HG02943 (cell line): ENCODE measurements around the gene RAVER1.
"Not testable (repeated sequence)": the region's sequence is repeated elsewhere in the genome, so short reads cannot be mapped to it uniquely, and the experiment has no call there.

Experiments
- ATAC-seq: cut with Tn5 transposase; IDR thresholded peaks from one replicate; pipeline ENCODE4 v1.9.1; 2021; ENCODE audit warnings: mild to moderate bottlenecking, low read depth, moderate library complexity; ENCODE audit not compliant: unreplicated experiment

RAVER1 gene

DNA sequence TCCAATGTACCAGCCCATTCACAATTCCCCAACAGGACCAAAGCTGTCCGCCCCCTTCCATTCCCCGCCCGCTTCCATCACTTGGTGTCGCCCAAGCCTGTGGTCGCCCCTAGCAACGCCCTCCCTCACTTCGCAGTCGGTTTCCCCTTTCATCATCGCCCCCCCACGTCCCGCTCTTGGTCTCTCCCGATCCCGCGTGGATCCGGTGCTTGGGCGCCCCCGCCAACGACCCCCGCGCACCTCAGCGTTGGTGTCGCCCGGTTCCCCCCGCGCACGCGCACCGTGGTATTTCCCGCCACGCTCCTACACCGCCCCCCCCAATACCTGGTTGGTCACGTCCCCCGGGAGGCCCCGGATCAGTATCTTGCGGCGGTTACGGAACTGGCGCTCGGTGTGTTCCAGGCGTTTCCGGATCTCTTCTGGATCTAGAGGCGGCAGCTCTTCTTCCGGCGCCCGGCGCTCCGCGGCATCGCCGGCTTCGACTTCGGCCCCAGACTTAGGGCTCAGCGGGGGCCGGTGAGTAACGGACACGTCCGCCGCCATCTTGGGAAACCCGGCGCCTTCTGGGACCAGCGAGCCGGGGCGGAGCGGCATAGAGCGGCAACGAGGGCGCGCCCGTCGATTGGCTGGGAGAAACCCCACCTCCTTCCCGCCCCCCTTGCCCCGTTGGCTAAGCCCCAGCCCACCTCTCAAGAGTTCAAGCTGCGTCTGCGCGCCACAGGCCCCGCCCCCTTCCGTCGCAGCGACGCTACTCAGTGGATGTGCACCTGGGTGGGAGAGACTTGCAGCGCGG lies at the start of gene RAVER1:
RAVER1 (minus strand) TSS at position 565 of the 793 bp plus-strand sequence; CDS start at position 543, 22 bp downstream.
- peak; percentile 75 for ATAC-seq

DNA sequence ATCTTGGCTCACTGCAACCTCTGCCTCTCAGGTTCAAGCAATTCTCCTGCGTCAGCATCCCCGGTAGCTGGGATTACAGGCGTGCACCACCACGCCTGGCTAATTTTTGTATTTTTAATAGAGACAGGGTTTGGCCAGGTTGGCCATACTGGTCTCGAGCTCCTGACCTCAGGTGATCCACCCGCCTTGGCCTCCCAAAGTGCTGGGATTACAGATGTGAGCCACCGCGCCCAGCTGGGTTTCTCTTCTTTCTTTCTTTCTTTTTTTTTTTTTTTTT lies 49.8 kb upstream of the RAVER1 start:
- not testable (repeated sequence) for ATAC-seq

DNA sequence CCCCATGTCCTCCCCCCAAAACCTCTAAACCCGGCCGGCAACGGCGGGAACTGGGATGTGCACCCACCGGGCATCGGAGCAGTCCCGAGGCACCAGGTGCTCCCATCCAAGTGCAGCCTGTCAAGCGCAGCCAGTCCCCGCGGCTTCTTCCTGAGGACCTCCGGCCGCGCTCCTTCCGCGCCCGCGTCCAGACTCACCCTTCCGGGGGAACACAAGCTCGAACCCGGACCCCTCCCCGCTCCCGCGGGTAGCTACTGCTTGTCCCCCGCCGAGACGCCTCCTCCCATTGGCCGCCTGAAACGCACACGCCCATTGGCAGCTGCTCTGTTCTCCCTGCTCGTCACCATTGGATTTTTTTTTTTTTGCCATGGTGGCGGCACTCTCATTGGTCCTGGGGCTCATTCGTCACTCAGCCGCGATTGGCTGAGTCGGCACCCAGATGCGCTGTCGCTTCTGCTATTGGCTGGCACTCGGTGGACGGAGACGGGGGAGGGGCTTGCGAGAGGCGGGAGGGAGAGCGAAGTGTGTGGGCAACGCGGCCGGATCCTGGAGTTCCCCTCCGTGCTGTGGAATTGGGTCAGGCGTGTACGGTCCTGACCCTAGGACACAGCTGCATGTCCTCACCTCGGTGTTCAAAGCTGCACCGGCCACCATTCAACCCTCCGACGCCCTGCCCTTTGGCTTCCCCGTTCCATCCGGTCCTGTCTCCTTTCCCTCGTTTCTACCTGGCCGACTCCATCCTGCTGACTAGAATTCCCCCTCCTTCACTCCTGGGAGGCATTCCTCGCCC lies 47.2 kb upstream of the RAVER1 start, which contains the start of gene TYK2:
TYK2 (minus strand) TSS at position 260 of the 790 bp plus-strand sequence. CDS start 2,166 bp downstream, outside the sequence.
- ATAC-seq, result peak; percentile 93

DNA sequence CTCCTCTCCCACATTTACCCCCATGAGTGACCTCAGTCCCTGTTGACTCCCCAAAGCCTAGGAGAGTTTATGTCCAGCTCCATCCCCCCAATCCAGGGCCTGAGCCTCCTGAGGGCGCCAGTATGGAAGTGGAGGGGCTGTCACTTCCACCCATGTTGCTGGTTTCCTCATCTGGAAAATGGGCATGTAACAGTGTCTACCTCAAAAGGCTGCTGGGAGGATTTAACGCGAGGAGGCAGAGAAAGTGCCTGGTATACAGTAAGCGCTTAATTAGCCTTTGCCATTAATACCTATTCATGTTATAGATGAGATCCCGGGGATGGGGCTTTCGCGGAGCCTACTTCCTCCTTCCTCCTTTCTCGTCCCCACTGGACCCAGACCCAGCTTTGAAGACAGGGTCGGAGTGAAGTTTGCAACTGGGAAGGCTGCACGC lies 46.6 kb upstream of the RAVER1 start:
- no peak for ATAC-seq

GRCh38 chr19:10378124-10378523 lies 44.8 kb upstream of the RAVER1 start:
- ATAC-seq, result no peak

DNA sequence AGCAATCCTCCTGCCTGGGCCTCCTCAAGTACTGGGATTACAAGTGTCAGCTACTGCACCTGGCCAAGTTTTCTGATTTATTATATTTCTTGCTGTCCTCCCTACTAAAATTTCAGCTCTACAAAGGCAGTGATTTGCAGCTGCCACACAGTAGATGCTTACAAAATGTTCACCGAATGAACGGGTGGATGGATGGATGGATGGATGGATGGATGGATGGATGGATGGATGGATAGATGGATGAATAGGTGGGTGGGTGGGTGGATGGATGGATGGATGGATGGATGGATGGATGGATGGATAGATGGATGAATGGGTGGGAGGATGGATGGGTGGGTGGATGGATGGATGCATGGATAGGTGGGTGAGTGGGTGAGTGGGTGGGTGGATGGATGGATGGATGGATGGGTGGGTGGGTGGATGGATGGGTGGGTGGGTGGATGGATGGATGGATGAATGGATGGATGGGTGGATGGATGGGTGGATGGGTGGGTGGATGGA lies 43.9 kb upstream of the RAVER1 start:
- not testable (repeated sequence) for ATAC-seq

DNA sequence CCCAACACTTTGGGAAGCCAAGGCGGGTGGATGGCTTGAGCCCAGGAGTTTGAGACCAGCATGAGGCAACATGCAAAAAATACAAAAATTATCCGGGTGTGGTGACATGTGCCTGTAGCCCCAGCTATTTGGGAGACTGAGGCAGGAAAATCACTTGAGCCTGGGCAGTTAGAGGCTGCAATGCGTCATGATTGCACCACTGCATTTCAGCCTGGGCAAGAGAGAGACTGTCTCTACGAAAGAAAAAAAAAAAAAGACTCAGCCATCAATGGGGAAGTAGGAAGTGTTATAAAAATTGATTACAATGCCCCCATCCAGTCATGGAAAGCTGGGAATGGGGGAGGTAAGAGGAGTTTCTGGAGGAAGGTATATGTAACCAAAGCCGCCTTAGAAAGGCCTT lies 41.6 kb upstream of the RAVER1 start:
- no peak for ATAC-seq

DNA sequence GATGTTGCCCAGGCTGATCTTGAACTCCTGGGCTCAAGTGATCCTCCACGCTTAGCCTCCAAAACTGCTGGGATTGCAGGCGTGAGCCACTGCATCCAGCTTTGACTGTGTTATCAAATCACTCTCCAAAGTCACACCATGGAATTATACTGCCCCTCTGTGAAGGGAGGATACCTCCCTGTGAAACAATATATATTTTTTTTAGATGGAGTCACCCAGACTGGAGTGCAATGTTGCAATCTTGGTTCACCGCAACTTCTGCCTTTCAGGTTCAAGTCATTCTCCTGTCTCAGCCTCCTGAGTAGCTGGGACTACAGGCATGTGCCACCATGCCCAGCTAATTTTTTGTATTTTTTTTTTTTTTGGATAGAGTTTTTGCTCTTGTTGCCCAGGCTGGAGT lies 39.4 kb upstream of the RAVER1 start:
- ATAC-seq, result no peak

DNA sequence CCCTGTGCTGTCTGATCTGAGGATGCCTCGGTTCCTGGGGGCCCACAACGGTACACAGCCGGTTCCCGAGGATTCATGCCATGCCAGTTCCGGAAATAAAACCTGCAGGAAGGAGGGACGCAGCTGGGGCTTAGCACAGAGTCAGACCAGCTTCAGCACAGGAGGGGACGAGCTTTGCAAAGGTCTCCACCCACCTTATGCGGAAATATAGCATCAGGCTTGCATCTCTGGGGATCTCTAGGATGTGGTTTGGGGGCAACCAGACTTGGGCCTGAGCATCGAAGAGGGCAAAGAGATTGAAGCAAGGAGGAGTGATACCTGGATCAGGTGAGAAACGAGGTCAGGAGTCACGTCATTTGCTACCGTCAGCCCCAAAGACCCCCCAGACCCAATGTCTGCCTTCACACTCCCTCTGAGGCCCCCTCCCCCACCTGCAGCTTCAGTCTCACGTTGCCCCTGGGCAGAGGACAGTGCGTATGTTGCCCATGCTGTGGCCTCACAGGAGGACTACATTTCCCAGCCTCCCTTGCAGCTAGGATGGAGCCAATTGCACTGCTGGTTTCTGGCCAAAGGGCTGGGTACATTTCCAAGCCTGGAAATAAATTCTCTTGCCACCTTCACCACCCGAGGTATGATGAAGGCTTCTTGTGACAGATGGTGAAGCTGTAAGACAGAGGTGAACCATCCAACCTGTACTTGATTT lies 34.9 kb upstream of the RAVER1 start:
- no peak for ATAC-seq

DNA sequence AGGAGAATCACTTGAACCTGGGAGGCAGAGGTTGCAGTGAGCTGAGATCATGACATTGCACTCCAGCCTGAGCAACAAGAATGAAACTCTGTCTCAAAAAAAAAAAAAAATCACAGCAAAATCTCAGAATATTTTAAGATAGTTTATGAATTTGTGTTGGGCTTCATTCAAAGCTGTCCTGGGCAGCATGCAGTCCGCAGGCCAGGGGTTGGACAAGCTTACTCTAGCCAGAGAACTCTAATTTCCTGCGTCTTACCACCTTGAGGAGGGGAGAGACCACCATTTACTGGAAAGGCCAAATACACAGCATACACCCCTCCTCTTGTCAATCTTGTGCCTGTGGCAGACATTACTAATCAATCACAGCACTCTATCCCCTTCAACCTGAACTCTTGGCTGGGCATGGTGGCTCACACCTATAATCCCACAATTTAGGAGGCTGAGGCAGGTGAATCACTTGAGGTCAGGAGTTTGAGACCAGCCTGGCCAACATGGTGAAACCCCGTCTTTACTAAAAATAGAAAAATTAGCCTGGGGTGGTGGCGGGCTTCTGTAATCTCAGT lies 33.7 kb upstream of the RAVER1 start:
- not testable (repeated sequence) for ATAC-seq

DNA sequence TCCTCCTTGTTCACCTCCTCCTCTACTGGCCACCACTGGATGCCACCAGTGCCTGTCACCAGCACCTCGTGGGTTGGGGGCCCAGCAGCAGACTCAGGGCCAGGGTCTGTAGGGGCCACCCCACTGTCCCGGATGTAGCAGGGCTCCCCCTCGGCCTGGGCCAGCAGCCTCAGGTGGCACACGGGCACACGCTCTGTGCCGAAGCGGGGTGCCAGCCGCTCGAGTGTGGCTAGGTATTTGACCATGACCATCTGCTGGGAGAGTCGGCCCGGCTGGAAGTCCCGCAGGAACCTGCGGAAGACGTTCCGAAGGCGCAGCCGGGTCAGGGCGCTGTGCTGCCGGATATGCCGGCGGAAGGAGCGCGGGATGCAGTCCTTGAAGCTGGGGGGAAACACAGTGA lies 32.2 kb upstream of the RAVER1 start:
- ATAC-seq, result no peak

DNA sequence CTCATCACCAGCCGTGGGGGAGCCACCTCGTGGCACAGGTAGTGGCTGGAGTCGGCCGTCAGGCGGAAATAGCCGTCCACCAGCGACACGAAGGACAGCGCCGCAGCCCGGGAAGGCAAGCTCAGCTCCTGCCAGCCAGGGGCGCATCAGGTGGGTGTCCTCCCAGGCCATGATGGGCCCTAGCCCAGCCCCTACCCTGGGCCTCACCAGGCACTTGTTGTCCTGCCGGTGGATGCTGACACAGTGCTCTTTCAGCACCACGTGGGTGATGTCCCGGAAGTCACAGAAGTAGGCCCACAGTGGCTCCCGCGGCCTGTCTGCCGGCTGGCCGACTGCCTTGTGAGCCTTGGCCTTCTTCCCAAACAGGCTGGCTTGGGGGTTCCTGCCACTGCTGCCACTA lies 31.3 kb upstream of the RAVER1 start:
- no peak for ATAC-seq

DNA sequence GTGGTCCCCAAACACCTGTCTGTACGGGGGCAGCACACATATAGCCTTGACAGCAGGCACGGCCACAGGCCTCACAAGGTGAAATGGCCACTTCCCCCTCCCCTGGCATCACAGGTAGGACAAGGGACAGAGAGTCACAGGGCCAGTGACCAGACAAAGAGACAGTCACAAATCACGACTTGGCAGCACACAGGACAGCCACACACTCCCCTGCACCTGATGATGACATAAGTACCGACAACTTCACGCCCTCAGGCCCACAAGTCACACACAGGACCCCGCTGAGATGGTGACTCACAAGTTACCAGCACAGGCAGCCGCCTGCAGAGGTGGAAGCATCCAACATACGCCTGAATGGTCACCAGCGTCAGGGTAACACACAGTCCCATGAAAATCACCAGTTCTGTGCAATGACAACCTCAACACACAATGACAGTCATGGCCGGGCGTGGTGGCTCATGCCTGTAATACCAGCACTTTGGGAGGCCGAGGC lies 30.5 kb upstream of the RAVER1 start:
- ATAC-seq, result no peak

GRCh38 chr19:10362259-10362658 lies 28.9 kb upstream of the RAVER1 start:
- no peak for ATAC-seq

- ATAC-seq, result no peak
Measured at GRCh38 chr19:10361569-10362011, 28.3 kb upstream of the RAVER1 start.

DNA sequence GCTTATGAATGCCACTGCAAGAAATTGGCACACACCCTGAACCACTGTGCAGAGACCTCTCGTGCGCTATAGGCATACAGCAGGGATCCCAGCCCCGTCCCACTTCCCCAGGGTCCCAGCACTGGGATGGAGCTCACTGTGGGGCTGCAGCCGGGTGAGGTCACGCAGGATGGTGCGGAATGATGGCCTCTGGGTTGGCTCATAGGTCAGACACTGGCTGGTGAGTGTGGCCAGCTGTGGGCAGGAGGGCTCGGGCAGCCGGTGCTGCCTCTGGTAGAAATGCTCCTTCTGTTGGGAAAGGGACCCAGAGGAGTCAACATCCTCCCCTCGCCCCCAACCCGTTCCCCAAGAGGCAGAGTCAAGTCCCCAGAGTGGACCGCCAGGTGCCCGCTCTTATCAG lies 23.1 kb upstream of the RAVER1 start:
- no peak for ATAC-seq

DNA sequence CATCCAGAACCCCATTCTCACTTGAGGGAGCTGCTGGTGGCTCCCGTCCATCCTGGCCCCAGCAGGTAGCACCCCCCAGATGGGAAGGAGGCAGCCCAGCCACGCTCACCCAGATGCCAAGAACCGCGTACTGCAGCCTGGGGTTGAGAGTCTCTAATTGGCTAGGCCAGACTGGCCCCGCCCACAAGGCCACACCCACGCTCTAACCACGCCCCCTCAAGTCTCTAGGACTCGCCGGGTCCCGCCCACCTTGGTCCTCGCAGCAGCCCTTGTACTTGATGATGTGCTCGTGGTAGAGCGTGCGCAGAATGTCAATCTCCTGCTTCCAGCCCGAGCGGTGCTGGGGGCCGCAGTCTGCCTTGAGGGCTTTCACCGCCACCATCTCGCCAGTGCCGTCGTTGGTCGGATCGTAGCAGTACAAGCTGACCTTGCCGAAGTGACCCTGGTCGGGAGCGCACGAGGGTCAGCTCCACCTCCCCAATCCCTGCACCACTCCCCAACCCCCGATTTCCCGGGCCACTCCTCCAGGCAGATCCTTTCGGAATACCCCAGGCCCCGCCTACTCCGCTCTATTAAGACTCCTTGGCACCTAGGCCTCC lies 20.6 kb upstream of the RAVER1 start:
- ATAC-seq, result no peak

DNA sequence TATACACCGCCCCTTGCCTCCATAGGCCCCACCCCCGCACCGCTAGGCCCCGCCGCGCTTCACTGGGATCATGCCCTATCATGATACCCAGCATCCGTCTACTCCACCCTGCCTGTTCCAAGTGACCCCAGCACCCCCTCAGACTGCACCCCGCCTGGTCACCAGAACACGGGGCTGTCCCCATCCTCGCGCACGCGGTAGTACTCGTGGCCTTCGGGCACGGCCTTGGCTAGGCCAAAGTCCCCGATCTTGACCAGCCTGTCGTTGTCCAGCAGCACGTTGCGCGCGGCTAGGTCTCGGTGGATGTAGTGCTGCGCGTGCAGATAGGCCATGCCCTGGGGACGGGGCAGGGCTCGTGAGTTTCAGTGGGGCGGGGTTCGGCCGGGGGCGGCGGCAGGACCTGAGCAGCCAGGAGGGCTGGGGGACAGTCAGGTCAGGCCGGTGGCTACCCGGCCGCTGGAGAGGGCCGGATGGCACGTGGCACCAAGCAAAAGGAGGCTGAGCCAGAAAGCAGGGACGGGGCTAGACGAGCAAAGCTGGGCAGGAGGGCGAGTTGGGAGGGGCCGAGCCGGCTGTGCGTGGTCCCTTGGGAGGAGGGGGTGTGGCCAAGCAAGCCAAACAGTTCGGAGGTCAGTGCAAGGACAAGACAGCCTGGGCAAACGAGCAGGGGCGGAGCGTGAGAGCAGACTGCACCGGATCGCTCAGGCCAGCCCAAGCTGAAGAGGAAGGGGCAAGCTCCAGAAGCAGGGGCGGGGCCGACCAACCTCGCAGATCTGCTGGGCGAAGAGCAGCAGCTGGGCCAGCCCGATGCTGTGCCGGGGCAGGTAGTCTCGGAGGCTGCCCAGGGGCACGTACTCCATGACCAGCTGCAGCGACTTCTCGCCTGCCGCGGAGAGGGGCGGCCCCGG lies 19.7 kb upstream of the RAVER1 start:
- ATAC-seq, result no peak

DNA sequence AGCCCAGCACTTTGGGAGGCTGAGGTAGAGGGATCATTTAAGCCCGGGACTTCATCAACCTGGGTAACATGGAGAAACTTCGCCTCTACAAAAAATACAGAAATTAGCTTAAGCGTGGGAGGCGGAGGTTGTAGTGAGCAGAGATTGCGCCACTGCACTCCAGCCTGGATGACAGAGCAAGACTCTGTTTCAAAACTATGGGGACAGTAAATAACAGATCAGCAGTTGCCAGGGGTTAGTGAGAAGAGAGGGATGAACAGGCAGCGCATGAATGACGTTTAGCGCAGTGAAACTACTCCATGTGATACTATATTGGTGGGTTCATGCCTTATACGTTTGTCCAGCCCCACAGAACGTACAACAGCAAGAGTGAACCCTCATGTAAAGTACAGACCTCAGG lies 13.2 kb upstream of the RAVER1 start:
- no peak for ATAC-seq
